Pons (tissue), 1 donor: Measurements from ENCODE around the gene EXD2.
"Not testable (repeated sequence)": the region's sequence is repeated elsewhere in the genome, so short reads cannot be mapped to it uniquely, and the experiment has no call there.

Source experiments
- DNase-seq: peaks from one replicate; pipeline ENCODE4 v3.0.0-alpha.2; 2016; ENCODE audit warnings: low spot score

EXD2 gene

DNA sequence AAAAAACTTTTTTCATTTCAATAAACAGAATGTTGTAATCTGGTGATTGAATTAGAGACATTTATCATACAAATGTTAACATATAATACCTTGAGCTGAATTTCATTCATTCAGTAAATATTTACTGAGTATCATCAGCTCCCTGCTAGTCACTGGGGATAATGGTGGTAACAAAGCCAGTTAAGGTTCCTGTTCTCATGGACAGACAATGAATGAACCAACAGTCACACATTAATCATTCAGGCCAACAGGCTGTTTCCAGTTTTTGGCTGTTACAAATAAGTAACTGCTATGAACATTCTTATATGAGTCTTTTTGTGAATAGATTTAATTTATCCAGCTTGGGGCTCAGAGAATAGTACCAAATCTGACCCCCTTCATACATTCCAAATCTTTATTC lies 13.5 kb downstream of the EXD2 start:
- no peak for DNase-seq

DNA sequence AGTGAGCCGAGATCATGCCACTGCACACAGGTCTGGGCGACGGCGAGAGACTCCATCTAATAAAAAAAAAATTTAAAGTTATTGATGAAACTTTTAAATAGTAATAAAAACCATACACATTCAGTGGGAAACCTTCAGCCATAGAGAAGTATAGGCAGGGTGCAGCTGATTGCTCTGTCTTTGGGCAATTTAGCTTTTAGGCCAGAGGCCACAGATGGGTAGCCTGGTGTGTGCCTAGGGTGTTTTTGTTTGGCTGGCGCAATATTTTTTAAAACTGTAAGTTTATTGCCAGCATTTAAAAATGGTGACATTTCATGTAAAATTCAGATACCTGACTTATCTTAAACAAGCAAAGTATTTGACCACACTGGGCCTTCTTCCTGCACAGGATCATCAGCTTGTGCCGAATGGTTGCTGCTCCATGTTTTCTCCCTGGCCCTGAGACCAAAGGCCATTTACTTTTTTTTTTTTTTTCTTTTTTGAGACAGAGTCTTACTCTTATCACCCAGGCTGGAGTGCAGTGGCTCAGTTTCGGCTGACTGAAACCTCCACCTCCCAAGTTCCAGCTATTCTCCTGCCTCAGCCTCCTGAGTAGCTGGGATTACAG lies 16.2 kb downstream of the EXD2 start:
- DNase-seq, result no peak

DNA sequence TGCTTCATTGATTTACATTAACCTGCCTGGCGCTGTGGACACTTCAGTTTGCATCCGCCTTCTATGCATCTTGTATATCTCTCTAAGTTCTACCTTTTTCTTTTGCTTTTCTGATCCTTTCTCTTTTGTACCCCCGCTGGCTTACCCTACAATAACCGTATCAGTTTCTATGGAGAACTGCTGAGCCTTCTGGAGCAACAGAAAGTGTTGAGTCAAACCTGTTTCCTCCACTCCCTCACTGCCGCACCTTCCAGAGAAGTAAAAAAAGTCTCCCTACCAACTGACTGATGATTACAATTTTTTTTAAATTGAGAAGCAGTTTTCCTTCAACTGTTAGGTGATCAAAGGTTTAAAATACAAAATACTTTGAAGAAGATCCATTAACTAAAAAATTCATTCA lies 17.4 kb downstream of the EXD2 start:
- DNase-seq, result no peak

DNA sequence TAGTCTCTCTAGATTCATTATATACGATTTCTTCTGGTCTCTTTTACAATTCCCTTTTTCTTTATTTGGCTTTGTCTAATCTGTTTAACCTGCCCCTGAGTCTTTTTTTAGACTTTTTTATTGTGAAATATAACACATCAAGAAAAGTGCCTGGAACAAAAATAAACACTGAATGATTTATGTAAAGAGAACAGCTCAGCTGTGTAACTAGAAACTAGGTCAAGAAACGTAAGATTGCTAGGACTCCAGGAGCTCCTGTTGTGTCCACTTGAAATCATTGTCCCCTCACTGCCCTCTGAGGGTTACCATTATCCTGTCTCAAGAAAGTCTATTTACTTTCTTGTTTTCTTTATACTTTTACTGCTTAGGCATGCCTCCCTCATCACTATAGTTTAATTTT lies 23.1 kb downstream of the EXD2 start:
- no peak for DNase-seq

DNA sequence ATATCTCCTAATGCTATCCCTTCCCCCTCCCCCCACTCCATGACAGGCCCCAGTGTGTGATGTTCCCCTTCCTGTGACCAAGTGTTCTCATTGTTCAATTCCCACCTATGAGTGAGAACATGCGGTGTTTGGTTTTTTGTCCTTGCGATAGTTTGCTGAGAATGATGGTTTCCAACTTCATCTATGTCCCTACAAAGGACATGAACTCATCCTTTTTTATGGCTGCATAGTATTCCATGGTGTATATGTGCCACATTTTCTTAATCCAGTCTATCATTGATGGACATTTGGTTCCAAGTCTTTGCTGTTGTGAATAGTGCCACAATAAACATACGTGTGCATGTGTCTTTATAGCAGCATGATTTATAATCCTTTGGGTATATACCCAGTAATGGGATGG lies 26.4 kb downstream of the EXD2 start:
- not testable (repeated sequence) for DNase-seq

DNA sequence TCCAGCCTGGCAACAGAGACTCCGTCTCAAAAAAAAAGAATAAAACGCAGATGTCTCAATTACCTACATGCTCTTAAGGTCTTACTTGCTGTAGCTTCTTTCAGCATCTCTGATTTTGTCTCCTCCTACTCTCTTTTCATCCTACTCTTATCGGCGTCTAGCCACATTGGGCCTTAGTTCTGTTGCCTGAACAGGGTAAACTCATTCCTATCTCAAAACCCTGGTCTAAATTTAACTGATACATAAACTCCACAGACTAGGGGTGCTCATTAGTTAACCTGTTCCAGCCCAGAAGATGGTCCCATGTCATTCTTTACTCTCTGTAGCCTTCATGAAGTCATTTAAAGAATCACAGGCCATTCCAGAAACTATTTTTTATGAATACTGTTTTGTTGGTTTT lies 33.6 kb downstream of the EXD2 start:
- DNase-seq, result no peak

DNA sequence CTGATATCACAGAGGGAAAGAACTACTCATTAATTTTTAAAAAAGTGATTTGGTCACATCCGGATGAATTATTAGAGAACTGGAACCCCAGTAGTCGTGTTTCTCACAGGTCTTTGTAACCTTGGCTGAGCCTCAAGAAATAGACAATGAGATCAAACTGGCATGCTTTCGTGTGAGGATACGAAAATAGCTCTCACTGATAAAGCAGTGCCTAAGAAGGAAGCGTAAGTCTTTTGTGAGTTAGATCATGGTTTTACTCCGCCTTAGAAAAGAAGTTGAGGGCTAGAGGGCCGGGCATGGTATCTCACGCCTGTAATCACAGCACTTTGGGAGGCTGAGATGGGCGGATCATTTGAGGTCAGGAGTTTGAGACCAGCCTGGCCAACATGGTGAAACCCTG lies 34.9 kb downstream of the EXD2 start:
- no peak for DNase-seq

DNA sequence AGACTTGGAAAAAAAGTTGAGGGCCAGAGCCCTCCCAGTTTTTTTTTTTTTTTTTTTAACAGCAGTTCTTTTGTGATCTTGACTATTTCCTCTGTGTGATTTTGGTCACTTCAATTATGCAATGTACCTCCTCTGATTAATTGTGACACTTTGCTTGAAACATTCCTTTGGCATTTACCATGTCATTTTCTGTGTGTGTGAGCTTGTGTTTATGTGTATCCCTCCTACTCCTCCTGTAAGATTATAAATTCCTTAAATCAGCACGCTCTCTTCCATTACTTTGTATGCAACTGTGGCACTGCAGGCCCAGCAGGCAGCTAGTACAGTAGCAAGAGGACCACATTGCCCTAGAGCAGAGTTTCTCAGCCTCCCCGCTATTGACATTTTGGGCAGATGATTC lies 35.4 kb downstream of the EXD2 start:
- DNase-seq, result no peak

DNA sequence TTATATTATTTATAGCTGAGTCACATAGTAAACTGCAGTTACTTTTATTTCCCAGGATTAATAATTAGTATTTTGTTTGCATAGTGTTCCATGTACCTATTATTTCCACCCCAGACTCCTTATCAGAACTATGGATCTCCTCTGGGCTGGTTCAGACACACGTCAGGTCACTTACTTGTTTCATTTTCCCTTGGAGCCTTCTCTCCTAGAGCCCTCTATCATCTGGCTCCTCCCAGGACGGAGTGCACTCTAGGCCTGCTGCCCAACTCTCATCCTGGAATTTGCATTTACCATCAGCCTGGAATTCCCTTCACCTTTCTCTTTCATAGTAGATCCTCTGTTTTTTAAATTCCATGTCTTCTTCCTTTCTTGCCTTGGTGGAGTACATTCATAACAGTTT lies 40.2 kb downstream of the EXD2 start:
- no peak for DNase-seq

DNA sequence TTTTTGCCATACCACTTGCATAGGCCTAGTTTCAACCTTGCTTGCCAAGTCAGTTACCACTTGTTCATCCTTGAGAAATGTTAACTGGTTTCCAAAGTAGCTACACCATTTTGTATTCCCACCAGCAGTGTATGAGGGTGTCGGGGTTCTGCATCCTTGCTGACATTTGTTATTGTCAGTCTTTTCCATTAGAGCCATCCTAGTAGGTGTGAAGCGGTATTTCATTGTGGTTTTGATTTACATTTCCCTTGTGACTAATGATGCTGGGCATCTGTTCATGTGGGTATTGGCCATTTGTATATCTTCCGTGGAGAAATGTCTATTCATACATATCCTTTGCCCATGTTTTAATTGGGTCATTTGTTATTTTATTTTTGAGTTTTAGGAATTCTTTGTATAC lies 41.1 kb downstream of the EXD2 start:
- no peak for DNase-seq

DNA sequence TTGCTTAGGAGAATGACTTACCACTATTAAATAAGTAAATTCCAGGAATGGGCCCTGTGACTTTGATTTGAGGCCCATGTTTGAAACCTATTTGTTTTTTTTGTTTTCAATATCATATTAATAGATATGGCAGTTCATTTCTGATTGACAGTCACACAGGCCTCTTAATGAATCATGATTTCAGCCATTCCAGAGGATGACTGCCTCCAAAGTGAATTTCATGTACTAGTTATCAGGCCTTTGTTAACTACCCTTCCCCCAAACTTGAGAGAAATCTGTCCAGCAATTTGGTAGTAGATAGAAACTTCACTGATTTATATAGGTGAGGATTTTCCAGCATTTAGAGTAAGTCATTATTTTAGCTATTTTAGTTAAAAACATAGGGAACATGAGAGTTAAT lies 42.8 kb downstream of the EXD2 start:
- no peak for DNase-seq

DNA sequence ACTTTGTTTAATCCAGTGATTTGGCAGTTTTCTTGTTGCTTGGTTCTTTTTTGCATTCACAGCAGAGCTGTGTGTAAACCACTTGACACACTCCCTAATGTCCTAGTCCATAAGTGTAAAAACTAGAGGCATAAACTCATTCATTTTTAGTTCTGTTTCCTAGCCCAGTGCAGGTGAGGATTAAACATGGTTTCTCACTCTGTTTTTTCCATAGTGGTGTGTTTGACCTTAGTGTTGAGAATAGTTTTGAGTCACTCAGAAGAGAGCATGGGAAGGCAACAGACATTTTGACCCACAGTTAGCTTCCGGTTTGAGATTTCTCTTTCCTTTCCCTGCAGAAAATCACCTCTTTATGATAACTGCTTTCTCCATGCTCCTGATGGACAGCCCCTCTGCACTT lies 44.4 kb downstream of the EXD2 start:
- no peak for DNase-seq

DNA sequence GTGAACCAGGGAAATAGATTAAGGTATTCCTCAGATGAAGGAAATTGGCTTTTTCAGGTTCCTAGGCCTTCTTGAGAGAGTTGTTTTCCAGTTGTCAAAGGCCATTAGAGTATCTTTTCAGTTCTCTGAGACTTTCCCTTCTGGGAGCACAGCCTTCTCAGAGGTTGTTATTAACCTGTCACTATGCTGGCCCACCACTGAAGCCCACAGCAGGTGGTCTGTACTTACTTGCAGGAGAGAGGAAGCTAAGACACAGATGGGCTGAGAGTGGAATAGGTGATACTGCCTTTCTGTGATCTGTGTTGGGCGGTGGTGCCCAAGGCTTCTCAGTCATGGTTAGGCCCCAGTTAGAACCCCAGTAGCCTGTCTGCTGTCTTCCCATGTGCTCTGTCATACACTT lies 45.8 kb downstream of the EXD2 start:
- no peak for DNase-seq

DNA sequence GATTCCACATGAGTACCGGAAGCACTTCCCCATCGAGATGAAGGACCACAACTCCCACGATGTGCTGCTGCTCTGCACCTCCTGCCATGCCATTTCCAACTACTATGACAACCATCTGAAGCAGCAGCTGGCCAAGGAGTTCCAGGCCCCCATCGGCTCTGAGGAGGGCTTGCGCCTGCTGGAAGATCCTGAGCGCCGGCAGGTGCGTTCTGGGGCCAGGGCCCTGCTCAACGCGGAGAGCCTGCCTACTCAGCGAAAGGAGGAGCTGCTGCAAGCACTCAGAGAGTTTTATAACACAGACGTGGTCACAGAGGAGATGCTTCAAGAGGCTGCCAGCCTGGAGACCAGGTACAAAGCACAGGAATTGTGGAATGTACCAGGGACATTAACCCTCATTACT lies 46.3 kb downstream of the EXD2 start:
- no peak for DNase-seq

DNA sequence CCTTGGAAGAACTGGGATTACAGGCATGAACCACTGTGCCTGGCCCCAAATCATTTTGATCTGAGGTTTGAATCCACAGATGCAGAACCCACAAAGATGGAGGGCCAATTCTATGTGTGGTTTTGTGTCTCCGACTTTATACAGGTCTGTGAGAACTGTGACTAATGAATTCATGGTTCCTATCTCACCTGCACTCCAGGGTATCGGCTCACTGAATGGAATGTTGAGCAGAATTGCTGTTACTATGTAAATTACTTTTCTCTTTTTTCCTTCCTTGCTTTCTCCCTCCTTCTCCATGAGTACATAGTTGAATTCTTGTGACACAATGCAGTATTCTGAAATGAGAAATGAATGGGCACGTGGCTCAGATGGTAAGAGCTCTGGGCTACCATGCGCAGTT lies 47.6 kb downstream of the EXD2 start:
- DNase-seq, result no peak

DNA sequence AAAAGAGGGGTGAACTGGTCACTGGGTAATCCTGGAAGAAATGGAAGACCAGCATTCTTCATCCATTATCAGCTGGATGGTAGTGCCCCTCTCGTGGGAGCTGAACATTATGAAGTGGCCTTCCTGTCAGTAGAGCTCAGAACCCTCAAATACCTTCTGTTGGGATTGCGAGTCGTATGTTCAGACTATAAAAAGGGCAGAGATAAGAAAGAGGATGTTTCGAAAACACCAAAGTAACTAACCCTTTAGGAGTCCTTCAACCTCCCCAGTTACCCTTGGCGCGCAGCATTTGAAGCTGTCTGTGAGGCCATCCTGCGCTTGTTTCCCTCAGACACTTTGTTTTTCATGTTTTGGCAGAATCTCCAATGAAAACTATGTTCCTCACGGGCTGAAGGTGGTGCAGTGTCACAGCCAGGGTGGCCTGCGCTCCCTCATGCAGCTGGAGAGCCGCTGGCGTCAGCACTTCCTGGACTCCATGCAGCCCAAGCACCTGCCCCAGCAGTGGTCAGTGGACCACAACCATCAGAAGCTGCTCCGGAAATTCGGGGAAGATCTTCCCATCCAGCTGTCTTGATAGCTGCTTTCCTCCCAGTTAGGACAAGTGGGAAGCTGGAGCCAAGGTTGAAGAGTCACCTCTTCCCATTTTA lies 49.4 kb downstream of the EXD2 start:
- DNase-seq, result no peak

DNA sequence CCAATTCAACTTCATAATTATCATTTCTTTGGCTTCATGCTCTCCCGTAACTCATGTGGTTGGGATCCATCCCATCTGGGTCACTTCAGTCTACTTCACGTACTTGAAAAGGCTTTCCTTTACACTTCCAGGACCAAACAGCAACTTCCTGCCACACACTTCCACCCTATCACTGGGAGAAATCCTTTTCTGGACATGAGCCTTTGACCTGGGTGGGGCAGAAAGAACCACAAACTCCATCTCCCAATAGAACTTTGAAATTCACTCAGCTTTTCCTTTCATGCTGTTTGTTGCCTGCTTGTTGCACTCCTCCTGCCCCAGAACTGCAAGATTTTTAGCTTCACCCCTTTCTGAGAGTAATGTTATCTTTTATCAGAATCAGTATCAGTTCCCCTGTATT lies 50.3 kb downstream of the EXD2 start:
- no peak for DNase-seq

DNA sequence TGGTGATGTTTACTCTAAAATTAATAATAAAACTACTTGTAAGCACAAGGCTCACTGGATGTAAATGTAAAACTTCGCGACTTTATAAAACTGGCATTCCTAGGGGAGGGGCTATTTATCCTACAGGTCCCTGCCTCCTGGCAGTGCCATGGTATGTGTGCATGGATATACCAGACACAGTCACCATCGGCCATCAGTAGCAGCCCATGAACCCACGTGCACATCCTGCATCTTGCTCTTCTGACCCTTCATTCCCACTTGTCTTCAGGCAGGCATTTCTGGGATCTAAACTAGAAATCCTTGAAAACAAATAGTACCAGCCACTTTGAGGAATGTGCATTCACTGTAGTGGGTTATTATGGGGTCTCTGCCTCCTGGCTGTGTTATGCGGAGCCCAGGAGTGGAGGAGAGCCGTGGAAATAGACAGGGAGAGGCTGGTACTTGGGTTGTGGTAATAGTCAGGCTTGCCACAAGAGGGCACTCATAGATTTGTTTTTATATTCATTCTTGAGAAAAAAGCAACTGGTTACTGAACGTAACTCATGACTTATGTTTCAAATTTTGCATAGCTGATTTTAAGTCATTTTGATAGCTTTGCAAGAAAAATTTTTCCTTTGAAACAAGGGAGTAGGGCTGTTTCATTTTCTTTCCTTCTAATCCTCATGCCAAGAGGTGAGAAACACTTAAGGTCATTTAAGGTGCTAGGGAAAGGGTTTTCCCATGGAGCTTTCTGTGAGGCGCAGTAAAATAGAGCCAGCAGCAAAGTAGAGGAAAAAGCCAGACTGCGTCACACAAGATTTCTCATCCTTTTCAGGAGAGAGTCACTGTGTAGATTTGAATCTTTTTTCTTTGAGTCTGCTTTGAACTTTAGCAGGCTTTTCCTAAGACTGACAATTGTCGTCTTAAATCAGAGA lies 51.3 kb downstream of the EXD2 start:
- DNase-seq, result peak; percentile 84

DNA sequence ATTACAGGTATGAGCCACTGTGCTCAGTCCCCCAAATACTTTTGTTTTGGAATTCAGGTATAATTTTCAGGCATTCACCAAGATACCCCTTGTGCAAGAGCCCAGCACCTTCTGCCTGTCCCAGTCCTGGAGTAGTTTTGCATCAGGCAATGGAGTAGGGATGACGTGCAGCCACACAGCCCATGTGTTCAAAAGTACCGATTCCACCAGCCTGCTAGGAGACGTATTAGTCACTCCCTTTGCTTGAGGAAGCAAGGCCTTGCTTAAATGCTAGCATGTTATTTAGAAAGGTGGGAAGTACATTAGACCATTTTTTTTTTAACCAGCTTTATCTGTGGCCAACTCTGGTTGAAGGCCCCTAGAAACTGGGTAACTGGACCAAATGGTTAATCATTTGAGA lies 53.6 kb downstream of the EXD2 start:
- no peak for DNase-seq

DNA sequence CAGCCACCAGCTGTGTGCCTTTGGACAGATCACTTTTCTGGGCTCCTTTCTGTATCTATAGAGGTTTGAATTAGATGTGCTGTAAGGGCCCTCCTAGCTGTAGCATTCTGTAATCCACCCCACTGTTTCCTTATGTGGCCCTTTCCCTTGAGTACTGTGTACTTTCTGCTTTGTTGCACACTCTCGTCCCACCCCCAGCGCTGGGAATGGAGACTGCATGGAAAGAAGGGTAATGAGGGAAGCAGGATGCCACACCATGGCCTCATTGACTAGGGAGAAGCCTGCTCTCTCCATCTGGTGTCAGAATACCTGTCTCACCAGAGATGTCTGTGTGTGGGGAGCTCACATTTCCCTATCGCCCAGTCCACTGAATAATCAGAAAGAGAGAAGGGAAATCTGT lies 55.0 kb downstream of the EXD2 start:
- no peak for DNase-seq

DNA sequence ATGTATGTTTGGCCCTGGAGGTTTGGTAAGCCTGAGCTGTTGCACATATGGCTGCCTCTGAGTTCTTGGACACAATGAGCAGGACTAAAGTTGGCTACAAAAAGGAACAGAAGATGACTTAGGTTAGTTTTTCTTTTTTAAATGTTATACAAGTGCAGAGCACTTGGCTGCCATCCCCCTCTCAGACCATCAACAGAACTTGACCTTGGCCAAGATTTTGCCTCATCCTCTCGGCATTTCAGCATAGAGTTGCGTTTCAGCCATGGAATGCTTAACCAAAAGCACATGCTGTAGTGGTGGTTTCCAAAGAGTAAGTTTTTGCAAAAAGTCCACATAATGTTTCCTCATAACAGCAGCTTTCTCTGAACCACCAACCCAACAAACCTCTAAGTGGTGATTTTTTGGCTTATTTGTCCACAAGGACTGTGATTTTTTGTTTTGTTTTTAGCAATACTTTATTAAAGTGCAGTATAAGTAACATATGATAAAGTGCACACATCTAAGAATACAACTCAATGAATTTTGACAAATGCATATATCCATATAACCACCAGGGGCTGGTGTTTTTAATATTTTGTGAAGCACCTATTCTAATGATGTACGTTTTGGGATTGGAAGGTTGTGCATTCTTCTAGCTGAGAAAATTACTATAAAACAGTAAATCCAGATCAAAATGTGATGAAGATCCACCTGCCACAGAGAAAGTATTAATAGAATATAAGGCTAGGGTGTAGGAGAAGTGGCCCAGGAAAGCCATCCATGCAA lies 56.6 kb downstream of the EXD2 start:
- DNase-seq, result no peak

DNA sequence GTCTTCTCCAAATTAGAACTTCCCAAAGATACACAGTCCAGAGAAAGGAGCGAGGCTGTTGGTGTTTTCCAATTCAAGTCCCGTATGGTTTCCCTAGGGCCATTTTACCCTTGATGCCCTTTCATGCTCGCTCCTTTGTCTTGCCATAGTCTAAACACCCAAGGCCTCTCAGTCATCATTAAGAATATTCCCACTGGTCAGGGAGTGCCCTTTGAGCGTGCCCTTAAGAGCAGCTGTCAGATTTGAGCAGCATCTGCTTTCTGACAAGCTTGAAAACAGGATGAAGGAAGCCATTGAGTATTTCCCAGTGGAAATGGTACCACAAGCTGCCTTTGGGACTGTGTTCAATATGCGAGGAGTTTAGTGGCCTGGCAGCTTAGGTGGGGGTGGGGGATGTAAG lies 58.3 kb downstream of the EXD2 start:
- DNase-seq, result no peak

DNA sequence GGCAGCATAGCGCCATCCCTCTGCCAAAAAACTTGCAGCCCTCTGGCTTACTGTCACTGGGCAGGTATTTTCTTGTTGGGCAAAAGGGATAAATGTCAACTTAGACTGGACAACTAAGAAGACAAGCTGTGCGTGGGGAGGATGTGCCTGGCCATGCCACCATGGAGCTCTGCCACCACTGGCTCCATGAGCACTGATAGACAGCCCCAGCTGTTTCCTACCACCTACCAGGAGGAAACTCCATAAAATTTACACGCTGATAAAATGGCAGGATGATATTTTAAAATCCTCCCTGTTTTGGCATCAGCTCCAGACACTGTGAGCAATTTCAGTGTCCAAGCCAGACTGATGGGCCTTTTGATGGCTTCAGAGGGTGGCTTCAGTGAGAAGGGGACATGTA lies 61.6 kb downstream of the EXD2 start:
- no peak for DNase-seq
